Activated CD4-positive, alpha-beta T cell treated with anti-CD3 and anti-CD28 coated beads, Interleukin-2, amount 10 ng/mL, durations not matched to agents 7 days and 5 days (primary cell): ENCODE results near the gene NPIPA7. TPM values are rescaled to one million over a fixed set of nuclear protein-coding genes. Genes with fewer than 3 reads are reported as not detected.

ENCODE experiments used
- microRNA-seq: library from miRNA; unstranded; fragments of <30 nt; microRNA quantifications from one replicate; pipeline ENCODE4 v1.2.0, GENCODE V29; 2021; ENCODE audit warnings: borderline microRNAs expressed, borderline replicate concordance
- total RNA-seq, 2 experiments: library from RNA; stranded (reverse); gene quantifications; one replicate each; pipeline ENCODE4 v1.2.3, GENCODE V29; 2021

NPIPA7 gene
- total RNA-seq, 2 experiments from 2014 or later = 10.4 to 14.0 TPM

Small RNAs within 50 kb of the gene (microRNA-seq; reads per million reads assigned to microRNA genes)
- gene MIR6511A3 (not detected), gene MIR6770-2 (not detected)

Other genes starting within 250 kb of the NPIPA7 start
- gene ABCC6, start 155.6 kb upstream of the NPIPA7 start, total RNA-seq = not detected
- gene NOMO3, start 146.6 kb upstream of the NPIPA7 start, total RNA-seq = 10 to 100 TPM; 40.2 to 44.9 TPM